HepG2 (cell line): ENCODE measurements around the gene NYNRIN. TPM values are rescaled to one million over a fixed set of nuclear protein-coding genes. Genes with fewer than 3 reads are reported as not detected.
A peak's percentile ranks its signal among the peaks of the same experiment; 100 is the strongest.

Experiments used
- ARID5B ChIP-seq: IDR thresholded peaks from 2 replicates; pipeline ENCODE4 v1.4.0; 2020; ENCODE audit warnings: mild to moderate bottlenecking, missing genetic modification reagents
- HMG20B ChIP-seq: conservative IDR thresholded peaks from 2 replicates; pipeline ENCODE4 v1.6.1; 2016; ENCODE audit warnings: missing genetic modification reagents, missing compliant biosample characterization
- HNRNPLL ChIP-seq: fragments of 200-400 bp; formaldehyde crosslinking; IDR thresholded peaks from 2 replicates; pipeline ENCODE4 v1.6.1; 2017; ENCODE audit warnings: mild to moderate bottlenecking, low read depth, low read length; ENCODE audit not compliant: poor library complexity, severe bottlenecking
- JUN ChIP-seq: sonication (generic); formaldehyde crosslinking; IDR thresholded peaks from 2 replicates; pipeline ENCODE4 v1.4.0; 2020; ENCODE audit warnings: mild to moderate bottlenecking, missing genetic modification reagents
- NFATC3 ChIP-seq: sonication (generic); formaldehyde crosslinking; IDR thresholded peaks from 2 replicates; pipeline ENCODE4 v1.5.1; 2020; ENCODE audit warnings: mild to moderate bottlenecking, missing genetic modification reagents
- SP2 ChIP-seq: sonication (generic); formaldehyde crosslinking; IDR thresholded peaks from 2 replicates; pipeline ENCODE4 v1.5.1; 2020; ENCODE audit warnings: mild to moderate bottlenecking, missing genetic modification reagents
- TBX3 ChIP-seq: fragments of 450-650 bp; IDR thresholded peaks from 2 replicates; pipeline ENCODE4 v1.6.1; 2017; ENCODE audit warnings: antibody characterized with exemption, mild to moderate bottlenecking, inconsistent platforms, borderline replicate concordance
- ZNF547 ChIP-seq: sonication (generic); formaldehyde crosslinking; IDR thresholded peaks from 2 replicates; pipeline ENCODE4 v1.5.1; 2020; ENCODE audit warnings: mild to moderate bottlenecking, missing genetic modification reagents
- ZNF75D ChIP-seq: sonication (generic); formaldehyde crosslinking; IDR thresholded peaks from 2 replicates; pipeline ENCODE4 v1.8.1; 2023; ENCODE audit warnings: missing genetic modification reagents, mild to moderate bottlenecking, borderline replicate concordance
- ZNF792 ChIP-seq: IDR thresholded peaks from 2 replicates; pipeline ENCODE4 v1.6.1; 2016
- ZZZ3 ChIP-seq: sonication (generic); formaldehyde crosslinking; IDR thresholded peaks from 2 replicates; pipeline ENCODE4 v1.4.0; 2020; ENCODE audit warnings: missing genetic modification reagents, mild to moderate bottlenecking, borderline replicate concordance
- polyA plus RNA-seq, 8 experiments: library from polyadenylated mRNA; depleted of rRNA in 3 of 8; stranded (reverse) in 7 of 8; unstranded in 1 of 8; fragments of >200 nt; fragmentation: Illumina TruSeq in 4 of 8; extraction: Trizol in 4 of 8; gene quantifications; 2 replicates each; pipeline versions ENCODE4 v1.2.1 to v1.2.3, GENCODE V29; 2011 to 2016; ENCODE audit warnings: low read depth in 4 of 8, missing spikeins in 1 of 8, mixed read lengths in 1 of 8; ENCODE audit not compliant: insufficient read depth in 1 of 8
- total RNA-seq, 5 experiments: library from RNA; depleted of rRNA; stranded (reverse); fragments of >200 nt; fragmentation: Illumina TruSeq; extraction: Trizol; gene quantifications; 2 replicates each; pipeline ENCODE4 v1.2.3, GENCODE V29; 2016; ENCODE audit warnings: low read depth in 1 of 5
- TF ChIP-seq, protein P1 (sequence below): fragments of 450-650 bp; IDR thresholded peaks from 2 replicates; pipeline ENCODE4 v1.6.1; 2016
- TF ChIP-seq, protein P2 (sequence below): conservative IDR thresholded peaks from 2 replicates; pipeline ENCODE4 v1.6.1; 2018; ENCODE audit warnings: missing genetic modification reagents
- TF ChIP-seq, protein P3 (sequence below): sonication (generic); formaldehyde crosslinking; IDR thresholded peaks from 2 replicates; pipeline ENCODE4 v1.4.0; 2020; ENCODE audit warnings: missing genetic modification reagents
- TF ChIP-seq, protein P4 (sequence below): sonication (generic); formaldehyde crosslinking; IDR thresholded peaks from 2 replicates; pipeline ENCODE4 v1.5.1; 2020; ENCODE audit warnings: missing genetic modification reagents, mild to moderate bottlenecking, borderline replicate concordance
- TF ChIP-seq, protein P5 (sequence below): sonication (generic); formaldehyde crosslinking; conservative IDR thresholded peaks from 2 replicates; pipeline ENCODE4 v1.8.0; 2022; ENCODE audit warnings: missing genetic modification reagents

The NYNRIN gene
- total and polyA plus RNA-seq, 2 of the 13 experiments (the other 11 are each of a cell fraction or from before 2014, with no cell fraction given), result 0.63 to 1.1 TPM

DNA sequence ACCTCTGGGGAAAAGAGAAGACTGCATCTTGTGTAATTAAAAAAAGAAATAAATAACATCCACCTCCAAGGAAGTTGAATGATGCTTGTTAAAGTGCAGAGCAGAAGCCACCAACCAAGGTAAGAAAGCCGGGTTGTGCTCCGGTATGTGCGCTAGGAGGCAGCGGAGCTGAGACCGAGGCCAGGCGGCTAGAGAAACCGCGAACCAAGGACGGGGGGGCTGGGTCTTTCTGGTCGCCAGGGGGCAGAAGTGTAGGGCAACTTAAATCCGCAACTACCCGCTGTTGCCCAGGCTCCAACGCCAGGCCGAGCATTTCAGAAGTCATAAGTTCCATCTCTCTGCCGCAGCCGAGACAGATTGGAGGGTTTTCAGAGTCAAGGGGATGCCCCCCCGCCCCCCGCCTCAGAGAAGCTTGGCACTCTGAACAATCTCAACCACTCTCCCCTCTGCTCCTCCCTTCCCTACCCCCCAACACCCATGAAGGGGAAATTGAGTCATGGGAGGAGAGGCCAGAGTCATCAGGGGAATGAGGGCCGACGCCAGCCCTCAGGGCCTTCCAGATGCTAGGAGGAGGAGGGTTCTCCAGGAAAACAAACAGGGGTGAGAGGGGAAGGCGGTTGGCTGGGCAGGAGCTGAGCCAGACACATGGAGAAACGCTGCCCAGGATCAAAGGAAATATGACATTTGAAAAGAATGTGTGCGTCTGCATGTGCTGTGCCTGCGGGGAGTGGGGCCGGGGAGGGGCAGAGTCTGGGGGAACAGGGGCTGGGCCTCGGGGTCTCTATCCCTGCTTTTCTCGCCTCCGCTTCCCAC is 33.0 kb upstream of the NYNRIN start (continued):
- TF ChIP-seq ARID5B (CRISPR knock-in tag) (peak; percentile 80), ZNF547 (CRISPR knock-in tag) (peak; percentile 85; the same call in 1 of the 2 replicates), TBX3 (no peak), NFATC3 (peak; percentile 72; the same call in 1 of the 2 replicates), ZNF75D (CRISPR knock-in tag) (0 out of 2 replicates have a peak, but pooled peaks have one; percentile 48), HMG20B (CRISPR knock-in tag) (no peak), ZNF792 (CRISPR knock-in tag) (peak; percentile 93; the same call in 1 of the 2 replicates), JUN (CRISPR knock-in tag) (no peak; the same call in 1 of the 2 replicates), HNRNPLL (peak; percentile 95), ZZZ3 (CRISPR knock-in tag) (peak; percentile 75; the same call in 1 of the 2 replicates), SP2 (CRISPR knock-in tag) (no peak)
- TF ChIP-seq, protein P1, sequence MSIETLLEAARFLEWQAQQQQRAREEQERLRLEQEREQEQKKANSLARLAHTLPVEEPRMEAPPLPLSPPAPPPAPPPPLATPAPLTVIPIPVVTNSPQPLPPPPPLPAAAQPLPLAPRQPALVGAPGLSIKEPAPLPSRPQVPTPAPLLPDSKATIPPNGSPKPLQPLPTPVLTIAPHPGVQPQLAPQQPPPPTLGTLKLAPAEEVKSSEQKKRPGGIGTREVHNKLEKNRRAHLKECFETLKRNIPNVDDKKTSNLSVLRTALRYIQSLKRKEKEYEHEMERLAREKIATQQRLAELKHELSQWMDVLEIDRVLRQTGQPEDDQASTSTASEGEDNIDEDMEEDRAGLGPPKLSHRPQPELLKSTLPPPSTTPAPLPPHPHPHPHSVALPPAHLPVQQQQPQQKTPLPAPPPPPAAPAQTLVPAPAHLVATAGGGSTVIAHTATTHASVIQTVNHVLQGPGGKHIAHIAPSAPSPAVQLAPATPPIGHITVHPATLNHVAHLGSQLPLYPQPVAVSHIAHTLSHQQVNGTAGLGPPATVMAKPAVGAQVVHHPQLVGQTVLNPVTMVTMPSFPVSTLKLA, result no peak
- TF ChIP-seq, protein P2, sequence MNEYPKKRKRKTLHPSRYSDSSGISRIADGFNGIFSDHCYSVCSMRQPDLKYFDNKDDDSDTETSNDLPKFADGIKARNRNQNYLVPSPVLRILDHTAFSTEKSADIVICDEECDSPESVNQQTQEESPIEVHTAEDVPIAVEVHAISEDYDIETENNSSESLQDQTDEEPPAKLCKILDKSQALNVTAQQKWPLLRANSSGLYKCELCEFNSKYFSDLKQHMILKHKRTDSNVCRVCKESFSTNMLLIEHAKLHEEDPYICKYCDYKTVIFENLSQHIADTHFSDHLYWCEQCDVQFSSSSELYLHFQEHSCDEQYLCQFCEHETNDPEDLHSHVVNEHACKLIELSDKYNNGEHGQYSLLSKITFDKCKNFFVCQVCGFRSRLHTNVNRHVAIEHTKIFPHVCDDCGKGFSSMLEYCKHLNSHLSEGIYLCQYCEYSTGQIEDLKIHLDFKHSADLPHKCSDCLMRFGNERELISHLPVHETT (CRISPR knock-in tag), result 0 out of 2 replicates have a peak, but pooled peaks have one; percentile 80
- TF ChIP-seq, protein P3, sequence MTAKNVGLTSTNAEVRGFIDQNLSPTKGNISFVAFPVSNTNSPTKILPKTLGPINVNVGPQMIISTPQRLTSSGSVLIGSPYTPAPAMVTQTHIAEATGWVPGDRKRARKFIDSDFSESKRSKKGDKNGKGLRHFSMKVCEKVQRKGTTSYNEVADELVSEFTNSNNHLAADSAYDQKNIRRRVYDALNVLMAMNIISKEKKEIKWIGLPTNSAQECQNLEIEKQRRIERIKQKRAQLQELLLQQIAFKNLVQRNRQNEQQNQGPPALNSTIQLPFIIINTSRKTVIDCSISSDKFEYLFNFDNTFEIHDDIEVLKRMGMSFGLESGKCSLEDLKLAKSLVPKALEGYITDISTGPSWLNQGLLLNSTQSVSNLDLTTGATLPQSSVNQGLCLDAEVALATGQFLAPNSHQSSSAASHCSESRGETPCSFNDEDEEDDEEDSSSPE, result peak; percentile 66; the same call in 1 of the 2 replicates
- TF ChIP-seq, protein P4, sequence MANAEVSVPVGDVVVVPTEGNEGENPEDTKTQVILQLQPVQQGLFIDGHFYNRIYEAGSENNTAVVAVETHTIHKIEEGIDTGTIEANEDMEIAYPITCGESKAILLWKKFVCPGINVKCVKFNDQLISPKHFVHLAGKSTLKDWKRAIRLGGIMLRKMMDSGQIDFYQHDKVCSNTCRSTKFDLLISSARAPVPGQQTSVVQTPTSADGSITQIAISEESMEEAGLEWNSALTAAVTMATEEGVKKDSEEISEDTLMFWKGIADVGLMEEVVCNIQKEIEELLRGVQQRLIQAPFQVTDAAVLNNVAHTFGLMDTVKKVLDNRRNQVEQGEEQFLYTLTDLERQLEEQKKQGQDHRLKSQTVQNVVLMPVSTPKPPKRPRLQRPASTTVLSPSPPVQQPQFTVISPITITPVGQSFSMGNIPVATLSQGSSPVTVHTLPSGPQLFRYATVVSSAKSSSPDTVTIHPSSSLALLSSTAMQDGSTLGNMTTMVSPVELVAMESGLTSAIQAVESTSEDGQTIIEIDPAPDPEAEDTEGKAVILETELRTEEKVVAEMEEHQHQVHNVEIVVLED (CRISPR knock-in tag), result peak; percentile 64
- TF ChIP-seq, protein P5, sequence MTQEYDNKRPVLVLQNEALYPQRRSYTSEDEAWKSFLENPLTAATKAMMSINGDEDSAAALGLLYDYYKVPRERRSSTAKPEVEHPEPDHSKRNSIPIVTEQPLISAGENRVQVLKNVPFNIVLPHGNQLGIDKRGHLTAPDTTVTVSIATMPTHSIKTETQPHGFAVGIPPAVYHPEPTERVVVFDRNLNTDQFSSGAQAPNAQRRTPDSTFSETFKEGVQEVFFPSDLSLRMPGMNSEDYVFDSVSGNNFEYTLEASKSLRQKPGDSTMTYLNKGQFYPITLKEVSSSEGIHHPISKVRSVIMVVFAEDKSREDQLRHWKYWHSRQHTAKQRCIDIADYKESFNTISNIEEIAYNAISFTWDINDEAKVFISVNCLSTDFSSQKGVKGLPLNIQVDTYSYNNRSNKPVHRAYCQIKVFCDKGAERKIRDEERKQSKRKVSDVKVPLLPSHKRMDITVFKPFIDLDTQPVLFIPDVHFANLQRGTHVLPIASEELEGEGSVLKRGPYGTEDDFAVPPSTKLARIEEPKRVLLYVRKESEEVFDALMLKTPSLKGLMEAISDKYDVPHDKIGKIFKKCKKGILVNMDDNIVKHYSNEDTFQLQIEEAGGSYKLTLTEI (CRISPR knock-in tag), result no peak
